HG03135 (cell line): Measurements from ENCODE around the gene FAM20A.

Experiments
- ATAC-seq: cut with Tn5 transposase; IDR thresholded peaks from one replicate; pipeline ENCODE4 v1.9.1; 2021; ENCODE audit warnings: mild to moderate bottlenecking, moderate library complexity; ENCODE audit not compliant: unreplicated experiment

FAM20A gene

DNA sequence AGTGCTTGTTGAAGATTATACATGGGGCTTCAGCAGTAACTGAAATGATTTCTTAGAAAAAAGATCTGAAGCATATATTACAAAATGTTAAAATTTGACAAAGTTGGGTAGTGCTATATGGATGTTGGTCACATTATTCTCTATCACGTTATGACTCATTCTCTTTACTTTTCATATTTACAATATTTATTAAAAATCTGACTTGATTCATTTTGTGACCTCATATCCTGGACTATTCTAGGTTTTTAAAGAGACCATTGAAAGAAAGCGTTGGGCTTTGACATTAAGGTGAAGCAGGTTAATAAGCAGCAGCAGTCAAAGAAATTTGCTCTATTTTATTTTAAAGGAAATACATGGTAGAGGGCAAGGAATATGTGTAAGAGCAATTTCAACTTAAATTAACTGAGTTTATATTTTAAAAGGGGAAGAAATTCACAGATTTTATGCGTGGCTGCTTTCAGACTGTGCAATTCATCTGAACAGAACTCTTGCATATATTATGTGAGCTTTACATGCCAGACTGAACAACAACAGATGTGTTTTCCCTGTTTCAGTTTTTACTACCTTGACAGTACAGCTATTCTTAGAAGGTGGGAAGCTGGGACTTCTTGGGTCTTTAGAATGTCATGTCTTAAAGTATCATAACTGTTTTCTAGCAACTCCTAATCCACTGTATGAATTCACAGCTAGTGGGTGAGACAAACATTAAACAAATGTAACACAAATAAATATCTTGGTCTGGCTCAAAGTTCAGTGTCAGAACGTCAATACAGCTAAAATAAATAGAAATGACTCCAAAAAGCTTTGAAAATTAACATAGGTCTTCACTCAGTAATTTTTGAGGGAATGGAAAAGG lies 10.4 kb upstream of the FAM20A start:
- ATAC-seq: no peak

DNA sequence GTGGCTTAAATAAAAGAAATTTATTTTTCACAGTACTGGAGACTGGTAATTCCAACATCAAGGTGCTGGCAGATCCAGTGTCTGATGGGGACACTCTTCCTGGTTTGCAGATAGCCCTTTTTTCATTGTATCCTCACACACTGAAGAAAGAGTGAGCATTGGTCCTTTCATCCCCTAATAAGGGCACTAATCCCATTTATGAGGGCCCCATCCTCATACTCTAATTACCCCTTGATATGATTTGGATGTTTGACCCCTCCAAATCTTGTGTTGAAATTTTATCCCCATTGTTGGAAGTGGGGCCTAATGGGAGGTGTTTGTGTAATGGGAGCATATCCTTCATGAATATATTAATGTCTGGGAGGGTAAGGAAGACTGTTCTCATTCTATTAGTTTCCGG lies 9.4 kb upstream of the FAM20A start:
- ATAC-seq: no peak

DNA sequence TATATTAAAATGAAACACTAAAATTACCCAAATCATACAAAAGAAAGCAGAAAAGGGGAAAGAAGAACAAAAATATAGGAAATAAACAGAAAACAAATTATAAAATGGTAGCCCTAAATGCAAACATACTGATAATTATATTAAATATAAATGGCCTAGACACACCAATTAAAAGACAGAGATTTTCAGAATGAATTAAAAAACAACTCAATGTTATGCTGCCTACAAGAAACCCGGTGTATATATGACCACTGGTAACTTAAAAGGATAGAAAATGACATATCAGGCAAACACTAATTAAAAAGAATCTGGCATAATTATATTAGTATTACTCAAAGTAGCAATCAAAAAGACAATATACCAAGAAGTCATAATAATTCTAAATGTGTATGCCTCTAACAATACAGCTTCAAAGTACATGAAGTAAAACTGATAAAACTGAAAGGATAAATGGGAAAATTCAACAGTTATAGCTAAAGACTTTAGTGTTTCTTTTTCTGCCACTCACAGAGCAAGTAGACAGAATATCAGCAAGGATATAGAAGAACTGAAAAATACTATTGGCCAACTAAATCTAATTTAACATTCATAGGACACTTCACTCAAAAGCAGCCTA lies 7.5 kb upstream of the FAM20A start:
- no peak for ATAC-seq

DNA sequence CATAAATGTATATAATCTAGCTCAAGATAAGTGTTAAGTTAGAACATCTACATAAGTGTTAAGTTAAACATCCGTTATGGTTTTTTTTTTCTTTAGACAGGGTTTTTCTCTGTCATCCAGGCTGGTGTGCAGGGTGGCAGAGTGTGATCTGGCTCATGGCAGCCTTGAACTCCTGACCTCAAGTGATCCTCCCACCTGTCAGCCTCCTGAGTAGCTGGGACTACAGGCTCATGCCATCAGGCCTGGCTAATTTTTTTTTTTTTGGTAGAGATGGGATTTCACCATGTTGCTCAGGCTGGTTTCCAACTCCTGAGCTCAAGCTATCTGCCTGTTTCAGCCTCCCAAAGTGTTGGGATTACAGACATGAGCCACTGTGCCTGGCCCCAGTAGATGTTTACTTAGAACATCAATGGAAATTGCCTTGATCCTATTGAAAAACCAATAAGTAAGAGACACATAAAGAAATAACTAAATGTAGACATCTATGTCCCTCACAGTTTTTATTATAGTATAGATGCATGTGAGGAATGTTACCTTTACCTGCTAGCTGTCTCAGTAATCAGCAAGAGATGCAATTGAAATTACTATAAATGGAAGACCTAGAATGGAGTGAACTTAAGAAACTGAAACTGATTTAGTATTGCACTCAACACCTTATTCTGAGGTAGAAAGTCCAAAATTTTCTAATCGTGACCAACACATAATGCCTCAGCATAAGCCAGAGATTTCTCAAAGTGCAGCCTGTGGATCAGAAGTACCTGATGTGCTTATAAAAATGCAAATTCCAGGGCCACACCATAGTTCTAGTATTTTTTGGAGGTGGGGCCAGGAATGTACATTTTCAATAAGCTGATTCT lies 5.5 kb upstream of the FAM20A start:
- no peak for ATAC-seq

- ATAC-seq: no peak
Observed at GRCh38 chr17:68605914-68606313, 4.7 kb upstream of the FAM20A start.

- no peak for ATAC-seq
Observed at GRCh38 chr17:68603656-68604055, 2.5 kb upstream of the FAM20A start.

GRCh38 chr17:68603027-68603426 lies 1.9 kb upstream of the FAM20A start:
- no peak for ATAC-seq

DNA sequence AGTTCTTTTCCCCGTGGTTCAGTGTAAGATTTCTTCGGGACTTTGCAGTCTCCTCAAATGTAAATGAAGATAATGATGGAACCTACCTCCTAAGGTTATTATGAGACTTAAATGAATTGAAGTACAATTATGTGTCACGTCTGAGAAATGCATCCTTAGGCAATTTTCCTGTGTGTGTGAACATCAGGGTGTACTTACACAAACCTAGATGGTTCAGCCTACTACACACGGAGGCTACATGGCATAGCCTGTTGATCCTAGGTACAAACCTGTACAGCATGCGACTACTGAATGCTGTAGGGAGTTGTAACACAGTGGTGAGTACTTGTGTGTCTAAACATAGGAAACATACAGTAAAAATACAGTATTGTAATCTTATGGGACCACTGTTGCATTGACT lies 1.1 kb upstream of the FAM20A start:
- ATAC-seq: no peak

DNA sequence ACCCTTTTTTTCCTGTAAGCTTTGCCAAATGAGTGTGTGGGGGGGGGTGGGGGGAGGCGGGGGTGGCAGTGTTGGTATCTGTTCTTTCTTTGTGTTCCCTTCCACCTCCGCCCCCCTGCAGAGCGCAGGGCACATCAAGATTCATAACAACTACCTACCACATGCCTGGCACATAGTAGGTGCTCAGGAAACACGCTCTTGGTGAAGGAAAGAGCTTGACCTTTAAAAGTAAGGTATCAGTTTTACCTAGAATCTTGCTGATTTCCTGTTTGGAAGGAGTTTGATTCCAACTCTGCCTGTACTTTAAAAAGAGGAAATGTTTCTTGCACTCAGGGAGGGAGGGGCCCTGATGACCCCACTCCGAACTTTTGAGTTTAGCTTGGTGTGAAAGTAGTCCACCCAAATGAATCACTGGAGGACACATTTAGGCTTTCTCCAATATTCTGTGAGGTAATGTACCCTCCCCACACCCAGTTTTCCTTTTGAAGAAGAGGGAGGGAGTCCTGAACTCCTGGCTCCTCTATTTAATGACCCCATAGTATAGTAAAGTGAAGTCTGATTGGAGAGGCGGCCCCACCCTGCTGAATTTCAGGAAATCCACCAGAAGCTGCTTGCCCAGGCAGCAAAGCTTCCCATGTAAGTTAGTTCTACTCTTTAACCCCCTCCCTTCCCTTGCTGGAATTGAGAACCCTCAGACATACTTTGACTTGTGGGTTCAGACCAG lies 560 bp upstream of the FAM20A start:
- ATAC-seq: no peak

- ATAC-seq: no peak
Observed at GRCh38 chr17:68600067-68600930, 868 bp downstream of the FAM20A start.

GRCh38 chr17:68599552-68600066 lies 1.6 kb downstream of the FAM20A start:
- ATAC-seq: no peak

DNA sequence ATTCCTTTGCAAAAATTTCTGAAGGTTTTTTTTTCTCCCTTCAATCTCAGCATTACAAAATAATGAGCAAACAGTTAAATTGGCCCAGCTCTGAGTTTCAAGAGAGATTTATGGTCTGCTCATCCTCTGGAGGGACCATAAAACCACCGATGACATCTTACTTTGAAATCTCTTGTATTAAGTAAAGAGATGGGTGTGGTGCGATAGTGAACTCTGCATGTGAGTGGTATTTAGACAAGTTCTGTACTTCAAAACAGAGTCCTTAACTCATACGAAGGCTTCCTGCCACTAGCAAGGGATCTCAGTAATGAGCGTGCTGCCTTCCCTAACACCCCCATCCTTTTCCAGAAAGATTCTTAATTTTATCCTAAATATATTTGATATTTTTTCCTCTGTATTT lies 2.1 kb downstream of the FAM20A start:
- ATAC-seq: no peak

DNA sequence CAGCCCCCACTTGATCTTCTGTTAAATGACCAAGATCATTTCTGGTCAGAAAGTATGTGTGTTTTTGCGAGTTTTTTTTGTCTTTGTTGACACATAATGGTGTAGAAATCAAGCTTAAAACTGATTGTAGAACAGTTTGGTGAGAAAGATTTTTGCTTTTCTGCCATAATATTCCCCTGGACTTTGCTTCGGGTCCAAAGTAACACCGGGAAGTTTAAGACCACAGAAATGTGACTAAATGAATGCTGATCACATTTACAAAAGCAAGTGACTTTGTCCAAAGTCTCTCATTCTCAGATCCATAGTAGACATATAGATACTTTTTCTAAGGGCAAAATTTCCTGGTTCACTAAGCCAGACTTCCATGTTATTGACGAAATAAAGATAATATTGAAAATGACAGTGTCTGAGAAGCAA lies 2.6 kb downstream of the FAM20A start:
- ATAC-seq: no peak

DNA sequence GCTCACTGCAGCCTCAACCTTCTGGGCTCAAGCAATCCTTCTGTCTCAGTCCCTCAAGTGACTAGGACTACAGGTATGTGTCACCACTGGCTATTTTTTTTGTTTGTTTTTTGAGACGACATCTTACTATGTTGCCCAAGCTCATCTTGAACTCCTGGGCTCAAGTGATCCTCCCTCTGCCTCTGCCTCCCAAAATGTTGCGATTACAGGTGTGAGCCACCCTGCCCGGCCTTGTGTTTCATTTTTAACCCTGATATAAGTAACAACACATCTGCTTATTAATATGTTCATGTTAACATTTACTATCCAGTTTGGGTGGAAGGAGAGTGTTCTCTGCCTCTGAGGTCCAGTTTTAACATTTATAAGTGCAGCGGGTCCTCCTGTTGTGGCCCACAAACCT lies 3.1 kb downstream of the FAM20A start:
- ATAC-seq: no peak

- ATAC-seq: no peak
Observed at GRCh38 chr17:68596411-68596945, 4.7 kb downstream of the FAM20A start.

- ATAC-seq: no peak
Observed at GRCh38 chr17:68595986-68596385, 5.2 kb downstream of the FAM20A start.

DNA sequence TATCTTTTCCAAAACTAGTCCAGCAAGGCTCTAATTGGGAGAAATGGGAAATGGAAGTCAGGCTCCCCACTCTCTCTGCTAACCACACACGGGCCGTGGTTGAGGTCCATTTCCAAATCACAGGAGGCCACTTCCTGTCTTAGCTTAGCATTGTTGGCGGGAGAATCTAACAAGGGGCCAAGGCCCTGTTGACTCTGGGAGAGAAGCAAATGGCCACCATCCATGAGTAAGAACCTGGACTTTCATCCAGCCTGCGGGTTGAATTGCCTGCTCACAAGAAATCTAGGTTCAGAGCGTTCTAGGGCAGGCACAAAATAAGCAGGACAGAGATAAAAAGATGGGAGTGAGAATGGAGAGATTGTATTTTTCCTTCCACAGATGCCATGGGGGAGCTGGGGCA lies 5.7 kb downstream of the FAM20A start:
- ATAC-seq: no peak

- ATAC-seq: no peak
Observed at GRCh38 chr17:68594552-68594951, 6.6 kb downstream of the FAM20A start.
